Measurements from ENCODE around the gene KLK12.

DNA sequence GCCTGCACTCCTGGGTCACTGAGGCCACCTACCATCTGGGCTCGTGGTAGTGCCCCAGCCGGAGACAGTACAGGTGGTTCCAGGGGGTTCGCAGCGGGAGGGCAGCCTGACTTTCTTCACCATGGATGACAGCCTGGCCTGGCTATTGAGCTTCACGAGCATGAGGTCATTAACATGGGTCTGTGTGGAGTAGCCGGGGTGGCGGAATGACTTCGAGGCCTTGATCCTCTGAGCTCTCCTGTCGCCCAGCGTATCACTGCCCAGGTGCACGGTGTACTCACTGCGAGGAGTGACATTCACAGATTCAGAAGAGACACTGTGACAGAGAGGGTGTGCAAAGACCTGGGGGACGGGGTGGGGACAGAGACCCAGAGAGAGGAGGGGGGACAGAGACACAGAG lies 54.6 kb downstream of the KLK12 start:
- no peak for TF ChIP-seq EZH2phosphoT487 (IDR thresholded peaks at IDR 0.05; ENCODE audit: low read length)
- TF ChIP-seq, protein P1, sequence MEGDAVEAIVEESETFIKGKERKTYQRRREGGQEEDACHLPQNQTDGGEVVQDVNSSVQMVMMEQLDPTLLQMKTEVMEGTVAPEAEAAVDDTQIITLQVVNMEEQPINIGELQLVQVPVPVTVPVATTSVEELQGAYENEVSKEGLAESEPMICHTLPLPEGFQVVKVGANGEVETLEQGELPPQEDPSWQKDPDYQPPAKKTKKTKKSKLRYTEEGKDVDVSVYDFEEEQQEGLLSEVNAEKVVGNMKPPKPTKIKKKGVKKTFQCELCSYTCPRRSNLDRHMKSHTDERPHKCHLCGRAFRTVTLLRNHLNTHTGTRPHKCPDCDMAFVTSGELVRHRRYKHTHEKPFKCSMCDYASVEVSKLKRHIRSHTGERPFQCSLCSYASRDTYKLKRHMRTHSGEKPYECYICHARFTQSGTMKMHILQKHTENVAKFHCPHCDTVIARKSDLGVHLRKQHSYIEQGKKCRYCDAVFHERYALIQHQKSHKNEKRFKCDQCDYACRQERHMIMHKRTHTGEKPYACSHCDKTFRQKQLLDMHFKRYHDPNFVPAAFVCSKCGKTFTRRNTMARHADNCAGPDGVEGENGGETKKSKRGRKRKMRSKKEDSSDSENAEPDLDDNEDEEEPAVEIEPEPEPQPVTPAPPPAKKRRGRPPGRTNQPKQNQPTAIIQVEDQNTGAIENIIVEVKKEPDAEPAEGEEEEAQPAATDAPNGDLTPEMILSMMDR (IDR thresholded peaks at IDR 0.05; ENCODE audit: low read length) = no peak
